SK-N-MC (cell line): Measurements from ENCODE around the gene APPBP2.

Source experiments
- EZH2 ChIP-seq: fragments of 200-600 bp; sonication (generic); IDR thresholded peaks from one replicate; pipeline ENCODE4 v1.6.1; 2017; ENCODE audit warnings: antibody characterized with exemption
- POLR2AphosphoS5 ChIP-seq: IDR thresholded peaks from 2 replicates; pipeline ENCODE4 v1.6.1; 2012; ENCODE audit warnings: mild to moderate bottlenecking, low read depth, low read length, borderline replicate concordance

GRCh38 chr17:60464343-60464742, 61.7 kb downstream of the APPBP2 start:
- TF ChIP-seq POLR2AphosphoS5 (no peak), EZH2 (no peak)
